ENCODE results near the gene TSSC4. TPM values are rescaled to one million over a fixed set of nuclear protein-coding genes. Genes with fewer than 3 reads are reported as not detected.

TSSC4 gene
- total RNA-seq, 1 donor from 2014 or later = 48.4 TPM

DNA sequence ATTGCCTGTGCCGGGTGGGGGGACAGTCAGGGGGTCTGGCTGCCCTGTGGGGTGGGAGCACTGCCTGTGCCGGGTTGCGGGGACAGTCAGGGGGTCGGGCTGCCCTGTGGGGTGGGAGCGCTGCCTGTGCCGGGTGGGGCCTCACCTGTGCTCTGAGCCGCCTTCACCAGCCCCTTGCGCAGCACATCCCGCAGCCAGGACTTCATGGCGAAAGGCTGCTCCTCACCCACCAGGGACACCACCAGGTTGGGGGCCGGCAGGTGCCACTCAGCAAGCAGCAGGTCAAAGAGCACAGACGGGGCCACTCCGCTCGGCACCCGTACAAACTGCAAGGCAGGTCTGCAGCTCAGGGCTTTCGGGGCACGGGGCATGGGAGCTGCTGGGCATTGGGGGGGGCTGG lies 21.4 kb downstream of the TSSC4 start:
- no peaks in the 10 kb centered on the region for H3K9me3 Mint-ChIP-seq (ENCODE audit: unreplicated experiment)
- DNase-seq (ENCODE audit: low spot score) = no peak
- no peaks in the 10 kb centered on the region for H3K4me1 Mint-ChIP-seq (ENCODE audit: unreplicated experiment)
- no peak overlapping the region for H3K4me3 Mint-ChIP-seq (ENCODE audit: unreplicated experiment)
- no peaks in the 10 kb centered on the region for H3K36me3 Mint-ChIP-seq (ENCODE audit: low read depth, unreplicated experiment)
- H3K27ac Mint-ChIP-seq (ENCODE audit: unreplicated experiment) = no peak overlapping the region
- peaks cover 8% of the 10 kb centered on the region for H3K27me3 Mint-ChIP-seq (ENCODE audit: unreplicated experiment)
- TF ChIP-seq, protein P1, sequence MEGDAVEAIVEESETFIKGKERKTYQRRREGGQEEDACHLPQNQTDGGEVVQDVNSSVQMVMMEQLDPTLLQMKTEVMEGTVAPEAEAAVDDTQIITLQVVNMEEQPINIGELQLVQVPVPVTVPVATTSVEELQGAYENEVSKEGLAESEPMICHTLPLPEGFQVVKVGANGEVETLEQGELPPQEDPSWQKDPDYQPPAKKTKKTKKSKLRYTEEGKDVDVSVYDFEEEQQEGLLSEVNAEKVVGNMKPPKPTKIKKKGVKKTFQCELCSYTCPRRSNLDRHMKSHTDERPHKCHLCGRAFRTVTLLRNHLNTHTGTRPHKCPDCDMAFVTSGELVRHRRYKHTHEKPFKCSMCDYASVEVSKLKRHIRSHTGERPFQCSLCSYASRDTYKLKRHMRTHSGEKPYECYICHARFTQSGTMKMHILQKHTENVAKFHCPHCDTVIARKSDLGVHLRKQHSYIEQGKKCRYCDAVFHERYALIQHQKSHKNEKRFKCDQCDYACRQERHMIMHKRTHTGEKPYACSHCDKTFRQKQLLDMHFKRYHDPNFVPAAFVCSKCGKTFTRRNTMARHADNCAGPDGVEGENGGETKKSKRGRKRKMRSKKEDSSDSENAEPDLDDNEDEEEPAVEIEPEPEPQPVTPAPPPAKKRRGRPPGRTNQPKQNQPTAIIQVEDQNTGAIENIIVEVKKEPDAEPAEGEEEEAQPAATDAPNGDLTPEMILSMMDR (IDR thresholded peaks at IDR 0.05; ENCODE audit: unreplicated experiment) = no peak

DNA sequence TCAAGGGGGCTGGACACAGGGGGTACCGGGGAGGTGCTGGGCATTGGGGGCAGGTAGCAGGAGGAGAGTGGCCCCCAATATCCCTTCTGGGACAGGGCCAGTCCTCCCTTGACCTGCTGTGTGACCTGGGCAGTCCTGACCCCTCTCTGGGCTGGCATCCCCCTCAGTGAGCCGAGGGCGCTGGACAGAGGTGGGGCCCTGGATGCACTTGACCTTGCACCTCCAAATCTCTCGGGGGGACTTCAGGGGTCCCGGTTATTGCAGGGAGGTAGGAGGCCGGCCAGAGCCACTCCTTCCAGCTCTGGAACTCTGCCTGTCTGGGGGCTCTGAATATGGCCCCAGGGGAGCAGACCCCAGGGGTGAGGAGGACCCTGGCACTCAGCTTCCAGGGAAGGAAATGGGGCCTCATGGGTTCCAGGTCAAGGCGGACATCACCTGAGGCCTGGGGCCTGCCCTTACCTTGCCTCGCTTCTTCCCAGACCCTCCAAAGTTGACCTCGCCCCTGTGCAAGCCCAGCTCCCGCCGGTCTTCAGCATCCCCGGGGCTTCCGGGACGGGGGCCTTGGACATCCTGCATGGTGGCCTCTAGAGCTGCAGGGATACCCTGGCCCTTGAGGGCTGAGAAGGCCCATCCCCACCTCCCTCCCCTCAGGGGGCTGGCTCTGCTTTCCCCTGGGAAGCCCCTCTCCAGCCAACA lies 22.1 kb downstream of the TSSC4 start:
- Mint-ChIP-seq H3K4me1 (ENCODE audit: unreplicated experiment) (no peaks in the 10 kb centered on the region), H3K9me3 (ENCODE audit: unreplicated experiment) (no peaks in the 10 kb centered on the region), H3K27ac (ENCODE audit: unreplicated experiment) (no peak overlapping the region), H3K4me3 (ENCODE audit: unreplicated experiment) (no peak overlapping the region), H3K27me3 (ENCODE audit: unreplicated experiment) (peaks cover 6% of the 10 kb centered on the region), H3K36me3 (ENCODE audit: low read depth, unreplicated experiment) (no peaks in the 10 kb centered on the region)
- DNase-seq (ENCODE audit: low spot score) = no peak
- TF ChIP-seq, protein P1 (IDR thresholded peaks at IDR 0.05; ENCODE audit: unreplicated experiment) = no peak

DNA sequence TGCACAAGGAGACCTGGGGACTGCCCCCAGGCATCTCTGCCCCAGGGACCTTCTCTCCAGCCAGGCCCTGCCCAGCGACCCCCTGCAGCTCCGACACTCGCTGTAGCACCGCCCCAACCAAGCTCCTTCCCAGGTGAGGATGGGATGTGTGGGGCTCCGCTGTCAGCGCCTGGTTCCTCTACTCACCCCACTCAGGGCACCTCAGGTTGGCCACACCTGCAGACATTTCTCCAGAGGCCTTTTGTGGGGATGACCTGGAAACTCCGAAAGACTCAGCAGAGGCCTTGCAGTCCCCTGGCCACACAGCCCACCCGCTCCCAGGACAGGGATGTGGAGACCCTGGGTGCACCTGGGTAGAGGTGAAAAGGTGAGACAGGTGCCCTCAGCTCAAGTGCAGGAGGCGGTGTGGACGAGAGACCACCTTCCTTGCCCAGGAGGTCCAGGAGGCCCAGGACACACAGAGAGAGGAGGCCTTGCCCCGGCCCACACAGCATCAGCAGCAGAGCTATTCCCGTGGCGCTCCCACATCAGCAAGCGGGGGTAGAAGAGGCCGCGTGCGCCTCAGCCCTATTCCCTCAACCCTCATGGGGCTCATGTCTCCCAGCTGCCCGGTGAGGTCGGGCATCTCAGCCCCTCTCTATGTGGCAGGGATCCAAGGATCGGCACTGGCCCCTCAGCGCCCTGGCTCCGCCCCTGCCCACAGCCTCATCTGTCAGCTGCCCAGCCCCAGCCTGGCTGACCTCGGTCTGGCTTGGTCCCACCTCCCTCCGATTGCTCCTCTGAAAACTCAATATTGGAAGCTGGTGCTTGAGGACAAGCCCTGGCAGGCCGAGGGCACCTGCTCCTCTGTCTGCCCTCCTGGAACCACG lies 22.8 kb downstream of the TSSC4 start:
- no peak overlapping the region for H3K27ac Mint-ChIP-seq (ENCODE audit: unreplicated experiment)
- no peak for DNase-seq (ENCODE audit: low spot score)
- no peaks in the 10 kb centered on the region for H3K36me3 Mint-ChIP-seq (ENCODE audit: low read depth, unreplicated experiment)
- no peaks in the 10 kb centered on the region for H3K4me1 Mint-ChIP-seq (ENCODE audit: unreplicated experiment)
- TF ChIP-seq, protein P1 (IDR thresholded peaks at IDR 0.05; ENCODE audit: unreplicated experiment) = no peak
- no peak overlapping the region for H3K4me3 Mint-ChIP-seq (ENCODE audit: unreplicated experiment)
- peaks cover 6% of the 10 kb centered on the region for H3K27me3 Mint-ChIP-seq (ENCODE audit: unreplicated experiment)
- H3K9me3 Mint-ChIP-seq (ENCODE audit: unreplicated experiment) = no peaks in the 10 kb centered on the region

DNA sequence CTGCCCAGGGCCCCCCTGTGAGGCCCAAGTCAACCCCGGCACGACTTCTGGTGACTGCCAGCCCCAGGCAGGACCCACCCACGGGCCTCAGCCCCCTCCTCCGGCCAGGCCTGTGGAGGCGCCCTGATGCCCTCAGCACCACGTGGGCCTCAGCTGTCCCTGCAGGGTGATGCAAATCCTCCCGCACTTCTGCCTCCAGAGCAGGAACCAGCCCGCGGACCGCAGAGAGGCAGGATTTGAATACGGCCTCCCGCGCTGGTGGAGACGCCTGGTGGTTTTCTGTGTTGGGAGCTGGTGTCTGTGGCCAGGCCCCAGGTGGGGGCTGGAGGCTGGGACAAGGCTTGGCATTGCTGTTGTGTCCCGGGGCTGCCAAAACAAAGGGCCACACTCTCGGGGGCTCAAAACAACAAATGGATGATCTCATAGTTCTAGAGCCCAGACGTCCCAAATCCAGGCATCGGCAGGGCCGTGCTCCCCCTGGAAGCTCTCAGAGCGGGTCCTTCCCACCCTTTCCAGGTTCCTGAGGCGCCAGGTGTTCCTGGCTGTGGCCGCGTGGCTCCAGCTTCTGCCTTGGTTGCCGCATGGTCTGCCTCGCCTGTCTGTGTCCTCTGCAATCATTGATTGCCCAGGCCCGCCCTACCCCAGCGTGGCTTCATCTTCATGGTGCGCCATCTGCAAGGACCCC lies 24.4 kb downstream of the TSSC4 start:
- no peak for DNase-seq (ENCODE audit: low spot score)
- Mint-ChIP-seq H3K4me3 (ENCODE audit: unreplicated experiment) (no peak overlapping the region), H3K27ac (ENCODE audit: unreplicated experiment) (no peak overlapping the region), H3K4me1 (ENCODE audit: unreplicated experiment) (no peaks in the 10 kb centered on the region), H3K27me3 (ENCODE audit: unreplicated experiment) (peaks cover 6% of the 10 kb centered on the region), H3K36me3 (ENCODE audit: low read depth, unreplicated experiment) (no peaks in the 10 kb centered on the region), H3K9me3 (ENCODE audit: unreplicated experiment) (no peaks in the 10 kb centered on the region)
- TF ChIP-seq, protein P1 (IDR thresholded peaks at IDR 0.05; ENCODE audit: unreplicated experiment) = no peak

Measured in endothelial cell (in vitro differentiated cells).